HepG2 (cell line): Measurements from ENCODE around the gene SLC38A2. TPM values are rescaled to one million over a fixed set of nuclear protein-coding genes. Genes with fewer than 3 reads are reported as not detected.
A peak's percentile ranks its signal among the peaks of the same experiment; 100 is the strongest.

ENCODE experiments used
- ATAC-seq: fragments of 200-7000 bp; cut with Tn5 transposase; 3 replicates; pipeline ENCODE4 v1.9.1; 2020; ENCODE audit warnings: mild to moderate bottlenecking, moderate library complexity
- BruUV-seq: library from RNA; stranded (reverse); fragments of 400-500 nt; replicated peaks from 2 replicates; lab custom pipeline; 2021; lab: Mats Ljungman, UMichigan
- CTCF ChIA-PET: fragments of 300-600 bp; formaldehyde crosslinking; extraction: SDS; loops from one replicate; lab custom pipeline; 2021; ENCODE audit warnings: low total read pairs, inconsistent platforms, low intra/inter-chr PET ratio; lab: Yijun Ruan, JAX
- POLR2A ChIA-PET: fragments of 350-600 bp; sonication (Branson Sonifier 250); formaldehyde crosslinking; loops from one replicate; lab custom pipeline; 2020; ENCODE audit warnings: antibody characterized with exemption, inconsistent platforms; lab: Yijun Ruan, JAX
- DNase-seq: peaks from one replicate; pipeline ENCODE4 v3.0.0-alpha.2; 2015; ENCODE audit warnings: low spot score
- FAIRE-seq: peaks from 3 replicates; lab custom pipeline; 2011; peaks lifted over from hg19 to GRCh38; lab: Jason Lieb, UNC
- H2AFZ ChIP-seq: one replicate; pipeline ENCODE4 v1.6.1; 2011; ENCODE audit warnings: low read length, inconsistent platforms
- H3K27ac ChIP-seq: fragments of 300-600 bp; 3 replicates; pipeline ENCODE4 v1.8.0; 2011; ENCODE audit warnings: mixed run types, mild to moderate bottlenecking, mixed read lengths, low read length, inconsistent platforms; ENCODE audit not compliant: insufficient read depth; ENCODE audit errors: extremely low read length
- H3K27me3 ChIP-seq, 2 experiments: fragments of 200-600 bp in 1 of 2; 2 replicates in 1 of 2; 3 replicates in 1 of 2; pipeline versions ENCODE4 v1.6.0 to v1.8.0; 2011; ENCODE audit warnings: low read length in 2 of 2, mild to moderate bottlenecking in 2 of 2, moderate library complexity in 2 of 2, inconsistent platforms in 1 of 2; ENCODE audit not compliant: insufficient read depth in 2 of 2, control insufficient read depth in 1 of 2
- H3K36me3 ChIP-seq, 2 experiments: fragments of 200-600 bp in 1 of 2; replicated peaks in 1 of 2; 2 replicates in 1 of 2; 3 replicates in 1 of 2; pipeline versions ENCODE4 v1.5.1 to v1.8.0; 2011; ENCODE audit warnings: low read length in 2 of 2, inconsistent platforms in 1 of 2; ENCODE audit not compliant: insufficient read depth in 2 of 2, control insufficient read depth in 1 of 2
- H3K4me1 ChIP-seq: 2 replicates; pipeline ENCODE4 v1.5.1; 2012; ENCODE audit warnings: low read length, inconsistent platforms; ENCODE audit not compliant: insufficient read depth
- H3K4me2 ChIP-seq: 2 replicates; pipeline ENCODE4 v1.6.0; 2011; ENCODE audit warnings: low read depth, low read length, inconsistent platforms
- H3K4me3 ChIP-seq, 3 experiments: fragments of 200-600 bp in 1 of 3; sonication (generic), shearing (Covaris generic) in 1 of 3; replicated peaks in 1 of 3; 2 replicates each; pipeline ENCODE4 v1.5.1; 2011 to 2016; ENCODE audit warnings: low read length in 3 of 3, inconsistent platforms in 2 of 3, low read depth in 2 of 3, mild to moderate bottlenecking in 2 of 3, control low read depth in 1 of 3, mixed read lengths in 1 of 3; ENCODE audit not compliant: insufficient read depth in 1 of 3
- H3K79me2 ChIP-seq: one replicate; pipeline ENCODE4 v1.6.1; 2011; ENCODE audit warnings: low read length, inconsistent platforms; ENCODE audit not compliant: insufficient read depth
- H3K9ac ChIP-seq: 2 replicates; pipeline ENCODE4 v1.6.0; 2011; ENCODE audit warnings: mild to moderate bottlenecking, low read depth, low read length, inconsistent platforms; ENCODE audit not compliant: insufficient read depth
- H3K9me3 ChIP-seq: 2 replicates; pipeline ENCODE4 v1.5.1; 2012; ENCODE audit warnings: mild to moderate bottlenecking, low read length
- H4K20me1 ChIP-seq: 2 replicates; pipeline ENCODE4 v1.6.0; 2011; ENCODE audit warnings: inconsistent platforms, mild to moderate bottlenecking, low read length, moderate library complexity; ENCODE audit not compliant: insufficient read depth
- DR1 ChIP-seq: sonication (generic); formaldehyde crosslinking; IDR thresholded peaks from 2 replicates; pipeline ENCODE4 v1.8.0; 2021; ENCODE audit warnings: mild to moderate bottlenecking, missing genetic modification reagents, inconsistent platforms
- IRX3 ChIP-seq: sonication (generic); formaldehyde crosslinking; IDR thresholded peaks from 2 replicates; pipeline ENCODE4 v1.8.1; 2023; ENCODE audit warnings: mild to moderate bottlenecking, low read depth, missing genetic modification reagents, borderline replicate concordance
- MAF1 ChIP-seq: sonication (generic); formaldehyde crosslinking; IDR thresholded peaks from 2 replicates; pipeline ENCODE4 v1.5.0; 2020; ENCODE audit warnings: missing genetic modification reagents, borderline replicate concordance
- MYNN ChIP-seq: sonication (generic); formaldehyde crosslinking; IDR thresholded peaks from 2 replicates; pipeline ENCODE4 v1.4.0; 2020; ENCODE audit warnings: mild to moderate bottlenecking, low read depth, missing genetic modification reagents
- ZMYM4 ChIP-seq: sonication (generic); formaldehyde crosslinking; IDR thresholded peaks from 2 replicates; pipeline ENCODE4 v1.8.1; 2023; ENCODE audit warnings: mild to moderate bottlenecking, missing genetic modification reagents
- ZNF672 ChIP-seq: sonication (generic); formaldehyde crosslinking; IDR thresholded peaks from 2 replicates; pipeline ENCODE4 v1.8.1; 2022; ENCODE audit warnings: missing genetic modification reagents
- ZNF816 ChIP-seq: sonication (generic); formaldehyde crosslinking; IDR thresholded peaks from 2 replicates; pipeline ENCODE4 v1.8.0; 2022; ENCODE audit warnings: missing genetic modification reagents, mild to moderate bottlenecking, borderline replicate concordance
- WGBS: methylation state at CpG from one replicate; pipeline ENCODE4 v1.1.6; 2017; ENCODE audit warnings: low lambda C conversion rate; 5-methylcytosine and 5-hydroxymethylcytosine counted together
- in situ Hi-C: cut with HindIII; loops from 2 replicates; pipeline ENCODE4 v1.10.0; 2017; ENCODE audit warnings: low pct_unique_long_range_greater_than_20kb; ENCODE audit not compliant: extremely low pct_ligation_motif_present
- intact Hi-C: fragments of 100-400 bp; cut with micrococcal nuclease; formaldehyde crosslinking; loops from one replicate; pipeline ENCODE4 v1.10.0; 2022; ENCODE audit not compliant: unreplicated experiment
- polyA plus RNA-seq, 8 experiments: library from polyadenylated mRNA; depleted of rRNA in 3 of 8; stranded (reverse) in 7 of 8; unstranded in 1 of 8; fragments of >200 nt; fragmentation: Illumina TruSeq in 4 of 8; extraction: Trizol in 4 of 8; gene quantifications; 2 replicates each; pipeline versions ENCODE4 v1.2.1 to v1.2.3, GENCODE V29; 2011 to 2016; ENCODE audit warnings: low read depth in 4 of 8, missing spikeins in 1 of 8, mixed read lengths in 1 of 8; ENCODE audit not compliant: insufficient read depth in 1 of 8
- total RNA-seq, 5 experiments: library from RNA; depleted of rRNA; stranded (reverse); fragments of >200 nt; fragmentation: Illumina TruSeq; extraction: Trizol; gene quantifications; 2 replicates each; pipeline ENCODE4 v1.2.3, GENCODE V29; 2016; ENCODE audit warnings: low read depth in 1 of 5
- TF ChIP-seq, protein P1 (sequence below): IDR thresholded peaks from 2 replicates; pipeline ENCODE4 v1.6.1; 2016; ENCODE audit warnings: low read depth
- TF ChIP-seq, protein P2 (sequence below): IDR thresholded peaks from 2 replicates; pipeline ENCODE4 v1.6.1; 2012; ENCODE audit warnings: inconsistent platforms

The SLC38A2 gene
- total and polyA plus RNA-seq, 2 of the 13 experiments (the other 11 are each of a cell fraction or from before 2014, with no cell fraction given) = 368 to 880 TPM

GRCh38 chr12:46413368-46413767 is 40.8 kb upstream of the SLC38A2 start (continued):
- TF ChIP-seq DR1 (CRISPR knock-in tag) (no peak), ZMYM4 (CRISPR knock-in tag) (no peak)
- TF ChIP-seq, protein P1, sequence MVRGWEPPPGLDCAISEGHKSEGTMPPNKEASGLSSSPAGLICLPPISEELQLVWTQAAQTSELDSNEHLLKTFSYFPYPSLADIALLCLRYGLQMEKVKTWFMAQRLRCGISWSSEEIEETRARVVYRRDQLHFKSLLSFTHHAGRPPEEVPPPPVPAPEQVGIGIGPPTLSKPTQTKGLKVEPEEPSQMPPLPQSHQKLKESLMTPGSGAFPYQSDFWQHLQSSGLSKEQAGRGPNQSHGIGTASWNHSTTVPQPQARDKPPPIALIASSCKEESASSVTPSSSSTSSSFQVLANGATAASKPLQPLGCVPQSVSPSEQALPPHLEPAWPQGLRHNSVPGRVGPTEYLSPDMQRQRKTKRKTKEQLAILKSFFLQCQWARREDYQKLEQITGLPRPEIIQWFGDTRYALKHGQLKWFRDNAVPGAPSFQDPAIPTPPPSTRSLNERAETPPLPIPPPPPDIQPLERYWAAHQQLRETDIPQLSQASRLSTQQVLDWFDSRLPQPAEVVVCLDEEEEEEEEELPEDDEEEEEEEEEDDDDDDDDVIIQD = peak; percentile 96; the same call in 1 of the 2 replicates

- H3K9ac ChIP-seq = no peak overlapping the region
- ChIA-PET CTCF (no interaction called here), POLR2A (no interaction called here)
- H3K27ac ChIP-seq = no peak overlapping the region
- intact Hi-C loops = no loop called here
- H3K9me3 ChIP-seq = no peaks in the 10 kb centered on the region
- H4K20me1 ChIP-seq = no peaks in the 10 kb centered on the region
- no peaks in the 10 kb centered on the region for H3K27me3 ChIP-seq
- 99% methylated on average over 4 of the region's 4 CpGs for WGBS
- in situ Hi-C loops = no loop called here
- H3K36me3 ChIP-seq = no peaks in the 10 kb centered on the region
- no peak for ATAC-seq
- H3K79me2 ChIP-seq = no peaks in the 10 kb centered on the region
- DNase-seq = no peak
- no peak overlapping the region for H2AFZ ChIP-seq
- H3K4me2 ChIP-seq = no peak overlapping the region
- BruUV-seq = no TSS peak
- peaks cover 23% of the 10 kb centered on the region for H3K4me1 ChIP-seq
- TF ChIP-seq ZNF672 (CRISPR knock-in tag) = no peak
- no peak for TF ChIP-seq IRX3
- no peak for TF ChIP-seq ZNF816
- TF ChIP-seq, protein P2, sequence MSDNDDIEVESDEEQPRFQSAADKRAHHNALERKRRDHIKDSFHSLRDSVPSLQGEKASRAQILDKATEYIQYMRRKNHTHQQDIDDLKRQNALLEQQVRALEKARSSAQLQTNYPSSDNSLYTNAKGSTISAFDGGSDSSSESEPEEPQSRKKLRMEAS = no peak
- no peak for TF ChIP-seq MYNN (CRISPR knock-in tag)
- TF ChIP-seq MAF1 (CRISPR knock-in tag) = no peak
- FAIRE-seq = no peak
- no peak overlapping the region for H3K4me3 ChIP-seq
These were observed 40.3 kb upstream of the SLC38A2 start for GRCh38 chr12:46412857-46413256.
